ENCODE data around the gene PTPN1. TPM values are rescaled to one million over a fixed set of nuclear protein-coding genes. Genes with fewer than 3 reads are reported as not detected.

PTPN1 gene
- total RNA-seq, 1 donor from 2014 or later = 101 TPM

- intact Hi-C loops (cut with DNase I) = no loop called here
- H3K9me3 ChIP-seq = peaks cover 3% of the 10 kb centered on the region
- H3K36me3 ChIP-seq = no peaks in the 10 kb centered on the region
- TF ChIP-seq CTCF (IDR thresholded peaks at IDR 0.05) = peak; percentile 42
- H3K27ac ChIP-seq = no peak overlapping the region
- H3K27me3 ChIP-seq = no peaks in the 10 kb centered on the region
- H3K4me3 ChIP-seq = no peak overlapping the region
- no peaks in the 10 kb centered on the region for H3K4me1 ChIP-seq
- ATAC-seq (no peak), DNase-seq (no peak)
Observed at GRCh38 chr20:50625986-50626677, 115.9 kb downstream of the PTPN1 start.

DNA sequence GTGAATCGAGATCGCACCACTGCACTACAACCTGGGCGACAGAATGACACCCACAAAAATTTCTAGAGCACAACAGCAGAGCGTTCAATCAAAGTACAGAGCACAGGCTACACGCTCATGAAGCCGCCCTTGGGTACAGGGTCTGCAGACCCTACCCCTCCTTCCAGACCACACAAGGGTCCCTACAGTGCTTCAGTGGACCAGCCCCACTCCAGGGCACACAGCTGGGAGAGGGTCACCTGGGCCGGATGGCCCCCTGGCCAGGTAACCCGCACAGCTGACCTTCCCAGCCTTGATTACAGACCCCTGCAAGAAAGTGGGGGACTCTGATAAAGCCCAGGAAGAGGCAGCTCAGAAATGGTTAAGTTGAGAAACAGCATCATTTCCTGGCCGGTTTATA is 117.6 kb downstream of the PTPN1 start:
- DNase-seq = no peak
- Histone ChIP-seq H3K4me1 (no peaks in the 10 kb centered on the region), H3K27me3 (no peaks in the 10 kb centered on the region), H3K4me3 (no peak overlapping the region), H3K9me3 (no peaks in the 10 kb centered on the region), H3K27ac (no peak overlapping the region), H3K36me3 (no peaks in the 10 kb centered on the region)
- ATAC-seq = no peak
- no peak for TF ChIP-seq CTCF (IDR thresholded peaks at IDR 0.05)
- intact Hi-C loops (cut with DNase I) = no loop called here

- TF ChIP-seq CTCF (IDR thresholded peaks at IDR 0.05) = no peak
- no peak for DNase-seq
- intact Hi-C loops (cut with DNase I) = no loop called here
Observed at GRCh38 chr20:50628332-50628731, 118.1 kb downstream of the PTPN1 start.

GRCh38 chr20:50628853-50629669 is 118.9 kb downstream of the PTPN1 start:
- ATAC-seq (no peak), DNase-seq (no peak)
- TF ChIP-seq CTCF (IDR thresholded peaks at IDR 0.05) = no peak
- no peaks in the 10 kb centered on the region for H3K4me1 ChIP-seq
- H3K9me3 ChIP-seq = no peaks in the 10 kb centered on the region
- no peak overlapping the region for H3K27ac ChIP-seq
- intact Hi-C loops (cut with DNase I) = no loop called here
- no peaks in the 10 kb centered on the region for H3K36me3 ChIP-seq
- H3K27me3 ChIP-seq = no peaks in the 10 kb centered on the region
- no peak overlapping the region for H3K4me3 ChIP-seq

More at GRCh38 chr20:50628332-50628731, 118.1 kb downstream of the PTPN1 start:
- Histone ChIP-seq H3K4me3 (no peak overlapping the region), H3K27me3 (no peaks in the 10 kb centered on the region), H3K27ac (no peak overlapping the region), H3K36me3 (no peaks in the 10 kb centered on the region), H3K9me3 (no peaks in the 10 kb centered on the region), H3K4me1 (no peaks in the 10 kb centered on the region)
- no peak for ATAC-seq

- intact Hi-C loops (cut with DNase I) = loop anchor here (10.0 kb wide), 1 partner anchor 65 kb away; the partner anchor contains the start of gene RIPOR3
- ATAC-seq (no peak), DNase-seq (no peak)
- Histone ChIP-seq H3K9me3 (no peaks in the 10 kb centered on the region), H3K36me3 (no peaks in the 10 kb centered on the region), H3K4me1 (no peaks in the 10 kb centered on the region), H3K27me3 (no peaks in the 10 kb centered on the region), H3K27ac (no peak overlapping the region), H3K4me3 (no peak overlapping the region)
- TF ChIP-seq CTCF (IDR thresholded peaks at IDR 0.05) = no peak
Observed at GRCh38 chr20:50629670-50630045, 119.5 kb downstream of the PTPN1 start.

Measured in upper lobe of right lung (tissue), 1 donor.